EL (cell line): Measurements from ENCODE around the gene SPR.
A peak's percentile ranks its signal among the peaks of the same experiment; 100 is the strongest.

Source experiments
- DNase-seq: peaks from one replicate; pipeline ENCODE4 v3.0.0-alpha.2; 2016

Gene SPR

GRCh38 chr2:72887032-72887739, at the start of gene SPR:
Gene SPR, plus strand, starts transcription at chr2:72887408. Its CDS starts 25 bp downstream, at chr2:72887433.
- DNase-seq: peak; percentile 74

DNA sequence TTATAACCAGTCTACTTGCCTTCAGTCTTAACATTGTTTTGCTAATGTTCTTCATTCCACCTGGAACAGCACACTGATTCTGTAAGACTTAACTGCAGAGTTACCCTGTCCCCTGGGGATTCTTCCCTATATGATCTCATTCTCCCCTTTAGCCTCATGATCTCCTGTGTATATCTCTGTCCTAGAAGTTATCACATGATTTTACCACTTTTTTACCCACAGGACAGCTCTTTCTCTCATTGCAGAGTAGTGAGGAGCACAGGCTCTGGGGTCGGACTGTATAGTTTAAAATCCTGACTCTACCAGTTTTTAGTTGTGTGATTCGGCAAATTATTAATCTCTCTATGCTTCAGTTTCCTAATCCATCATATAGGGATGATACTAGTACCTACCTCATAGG, 47.1 kb upstream of the SPR start:
- DNase-seq: no peak

DNA sequence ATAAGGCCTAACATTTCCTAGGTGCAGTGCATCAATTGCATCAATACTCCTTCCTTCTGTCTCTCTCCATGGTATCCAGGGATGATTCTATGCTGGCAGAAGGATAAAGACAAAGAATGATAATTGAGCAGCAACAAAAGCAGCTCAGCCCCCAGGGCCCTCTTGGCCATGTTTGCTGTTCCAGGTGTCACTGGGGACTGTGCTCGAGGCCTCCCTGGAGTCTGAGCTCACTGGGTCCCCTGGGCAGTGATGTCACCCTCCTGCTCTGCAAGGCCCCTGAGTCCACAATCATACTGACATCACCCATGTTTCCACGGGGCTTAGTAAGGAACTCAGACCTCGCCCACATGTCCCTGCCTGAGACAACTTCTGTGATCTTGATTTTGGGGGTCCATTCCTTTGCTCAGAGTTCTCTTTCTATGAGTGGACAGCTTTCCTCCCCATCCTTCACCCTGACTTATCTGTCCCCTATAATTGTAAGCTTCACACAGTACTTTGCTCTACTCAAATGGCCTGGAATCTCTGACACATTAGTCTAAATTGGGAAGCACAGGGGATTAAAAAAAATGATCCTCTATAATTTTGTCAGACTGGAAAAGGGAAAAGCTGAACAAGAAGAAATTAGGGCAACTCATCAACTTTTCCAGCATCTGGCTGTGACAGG, 45.6 kb upstream of the SPR start:
- no peak for DNase-seq

- DNase-seq: no peak
Observed at GRCh38 chr2:72843301-72843700, 43.9 kb upstream of the SPR start.

DNA sequence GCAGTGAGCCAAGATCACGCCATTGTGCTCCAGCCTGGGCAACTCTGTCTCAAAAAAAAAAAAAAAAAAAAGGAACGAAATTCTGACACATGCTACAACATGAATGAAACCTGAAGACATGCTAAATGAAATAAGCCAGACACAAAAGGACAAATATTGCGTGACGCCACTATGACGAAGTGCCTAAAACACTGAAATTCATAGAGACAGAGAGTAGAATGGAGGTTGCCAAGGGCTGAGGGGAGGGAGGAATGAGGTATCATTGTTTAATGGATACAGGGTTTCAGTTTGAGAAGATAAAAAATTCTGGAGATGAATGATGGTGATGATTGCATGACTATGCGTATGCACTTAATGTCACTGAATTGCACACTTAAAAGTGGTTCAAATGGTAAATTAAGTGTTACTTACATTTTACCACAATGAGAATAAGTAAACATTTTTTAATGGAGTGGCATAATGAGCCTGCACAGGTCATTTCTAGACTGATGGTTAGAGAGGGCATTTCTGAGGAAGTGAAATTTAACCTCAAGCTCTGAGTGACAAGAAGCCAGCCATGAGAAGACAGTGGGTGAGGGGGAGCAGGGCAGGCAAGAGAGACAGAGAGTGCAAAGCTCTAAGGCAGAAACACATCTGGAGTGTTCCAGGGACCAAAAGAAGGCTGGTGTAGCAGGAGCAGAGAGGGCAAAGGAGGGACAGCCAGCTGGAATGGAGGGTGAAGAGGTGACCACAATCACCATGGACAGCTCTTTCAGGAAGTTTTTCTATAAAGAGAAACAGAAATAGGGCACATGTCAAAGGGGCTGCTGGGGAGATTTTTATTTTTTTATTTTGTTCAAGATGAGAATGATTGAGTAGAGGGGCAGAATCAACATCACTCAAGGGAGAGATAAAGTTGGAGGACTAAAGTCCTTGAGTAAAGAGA, 40.8 kb upstream of the SPR start:
- DNase-seq: no peak

DNA sequence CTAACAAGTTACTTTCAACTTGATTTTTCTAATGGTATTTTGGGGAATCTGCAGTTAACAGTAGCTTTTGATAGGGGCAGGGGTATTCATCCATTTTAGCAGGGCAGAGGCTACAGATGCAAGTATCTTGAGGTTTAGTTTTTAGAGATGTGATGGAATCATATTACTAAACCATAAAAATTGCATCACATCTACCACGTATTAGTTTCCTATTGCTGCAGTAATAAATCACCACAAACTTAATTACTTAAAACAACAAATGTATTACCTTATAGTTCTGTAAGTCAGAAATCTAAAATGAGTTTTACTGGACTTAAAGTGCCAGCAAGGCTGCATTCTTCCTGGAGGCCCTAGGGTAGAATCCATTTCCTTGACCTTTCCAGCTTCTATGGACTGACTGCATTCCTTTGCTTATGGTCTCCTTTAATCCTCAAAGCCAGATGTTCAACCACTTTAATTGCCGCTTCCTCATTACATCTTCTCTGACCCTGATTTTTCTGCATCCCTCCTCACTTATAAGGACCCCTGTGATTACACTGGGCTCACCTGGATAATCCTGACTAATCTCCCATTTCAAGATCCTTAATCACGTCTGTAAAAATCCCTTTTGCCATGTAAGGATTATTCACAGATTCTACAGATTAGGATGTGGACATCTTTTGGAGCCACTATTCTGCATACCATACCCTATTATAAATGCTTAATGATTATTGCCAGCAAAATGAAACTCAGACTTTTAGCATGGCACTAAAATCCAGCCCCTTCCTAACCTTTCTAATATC, 39.5 kb upstream of the SPR start:
- DNase-seq: no peak

GRCh38 chr2:72848436-72849137, 38.6 kb upstream of the SPR start:
- no peak for DNase-seq

DNA sequence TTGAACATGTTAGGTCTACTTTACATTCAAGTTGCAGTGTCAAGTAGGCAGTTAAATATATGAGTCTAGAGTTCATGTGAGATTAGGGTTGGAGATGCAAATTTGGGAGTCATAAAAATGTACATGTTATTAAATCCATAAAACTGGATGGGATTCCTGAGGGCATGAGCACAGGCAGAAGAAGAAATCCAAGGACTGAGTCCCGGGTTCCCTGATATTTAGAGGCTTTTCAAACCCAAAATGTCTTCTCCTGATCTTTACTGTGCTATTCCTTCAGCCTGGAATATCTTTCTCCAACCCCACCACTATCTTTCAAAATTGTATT, 38.1 kb upstream of the SPR start:
- DNase-seq: no peak

GRCh38 chr2:72851333-72851732, 35.9 kb upstream of the SPR start:
- DNase-seq: no peak

DNA sequence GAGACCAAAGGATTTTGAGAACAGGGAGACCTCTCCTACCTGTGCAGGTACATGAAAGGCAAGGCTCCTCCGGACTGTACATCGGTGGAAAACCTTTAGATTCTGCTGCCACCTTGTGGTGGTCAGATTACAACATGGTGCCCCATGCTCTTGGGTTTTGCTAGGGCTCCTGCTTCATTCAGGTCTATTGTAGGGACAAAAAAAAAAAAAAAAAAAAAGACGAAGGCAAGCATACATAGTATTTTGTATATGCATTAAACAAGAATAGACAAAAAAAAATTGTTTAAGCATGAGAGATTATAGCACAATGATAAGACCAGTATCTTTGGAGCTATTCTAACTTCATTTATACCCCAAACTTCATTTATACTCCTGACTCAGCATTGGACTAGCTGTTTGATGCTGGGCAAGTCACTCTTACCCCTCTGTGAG, 27.4 kb upstream of the SPR start:
- DNase-seq: peak; percentile 55

GRCh38 chr2:72862239-72862988, 24.8 kb upstream of the SPR start:
- DNase-seq: peak; percentile 86

GRCh38 chr2:72863046-72863445, 24.2 kb upstream of the SPR start:
- no peak for DNase-seq

DNA sequence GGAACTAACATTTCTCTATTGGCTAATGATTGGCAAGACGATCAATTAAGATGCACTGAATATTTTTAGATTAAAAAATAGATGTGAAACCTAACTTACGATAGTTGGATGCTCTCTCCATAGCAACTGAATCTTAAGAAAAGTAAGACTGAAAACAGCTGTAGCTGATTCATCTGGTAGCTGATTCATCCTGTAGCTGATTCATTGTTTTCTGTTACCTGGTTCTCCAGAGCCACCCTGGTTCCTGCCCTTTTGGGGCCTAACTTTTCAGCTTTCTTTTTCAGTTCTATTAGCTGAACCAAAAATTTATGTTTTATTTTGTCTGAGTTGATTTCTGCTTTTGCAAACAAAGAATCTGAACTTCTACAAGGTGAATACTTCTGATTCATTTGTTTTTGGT, 22.7 kb upstream of the SPR start:
- DNase-seq: peak; percentile 35

DNA sequence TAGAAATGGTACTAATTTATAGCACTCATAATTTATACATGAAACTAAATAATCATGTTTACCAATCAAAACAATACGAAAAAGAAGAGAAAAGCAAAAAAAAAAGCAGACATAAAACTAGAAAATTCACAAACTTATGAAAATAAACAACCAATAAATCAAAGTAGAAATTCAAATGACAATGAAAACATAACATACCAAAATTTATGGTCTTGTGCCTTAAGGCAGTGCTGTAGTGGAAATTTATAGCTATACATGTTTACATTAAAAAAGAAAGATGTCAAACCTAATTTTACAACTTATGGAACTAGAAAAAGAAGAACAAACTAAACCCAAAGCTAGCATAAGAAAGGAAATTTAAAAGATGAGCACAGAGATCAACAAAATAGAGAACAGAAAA, 16.1 kb upstream of the SPR start:
- no peak for DNase-seq

- DNase-seq: no peak
Observed at GRCh38 chr2:72871880-72872279, 15.3 kb upstream of the SPR start.

DNA sequence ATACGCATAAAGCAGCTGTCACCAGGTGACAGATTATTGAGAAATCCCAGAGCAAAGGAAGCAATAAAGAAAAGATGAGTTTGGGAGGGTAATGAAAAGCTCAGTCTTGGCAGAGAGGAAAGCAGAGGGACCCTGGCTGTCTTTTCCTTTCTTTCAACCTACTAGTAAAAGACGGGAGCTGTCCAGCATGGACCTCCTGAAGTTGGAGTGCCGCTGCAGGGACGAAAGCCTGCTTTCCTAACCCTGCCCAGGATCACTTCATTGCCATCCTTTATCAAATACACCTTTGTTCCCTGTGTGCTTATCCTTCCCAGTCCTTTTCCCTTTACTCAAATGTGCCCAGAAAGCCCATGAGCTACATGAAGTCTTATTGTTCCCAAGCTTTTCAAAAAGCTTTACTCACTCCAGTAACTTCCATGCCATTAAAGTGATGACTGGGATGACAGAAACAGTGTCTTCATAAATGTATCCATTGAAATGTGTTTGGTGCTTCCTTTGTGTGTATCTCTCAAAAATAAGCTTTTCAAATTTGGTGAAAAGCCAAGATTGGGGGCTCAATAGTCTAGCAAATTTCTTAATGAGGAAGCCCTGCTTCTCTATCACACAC, 3.7 kb upstream of the SPR start:
- peak; percentile 35 for DNase-seq

GRCh38 chr2:72886505-72887031, 640 bp upstream of the SPR start:
- DNase-seq: no peak

- DNase-seq: peak; percentile 90
Observed at GRCh38 chr2:72887740-72888437, 681 bp downstream of the SPR start.

GRCh38 chr2:72888438-72889202, 1.4 kb downstream of the SPR start:
- DNase-seq: no peak
